H1 (cell line): ENCODE results near the gene C20orf202. TPM values are rescaled to one million over a fixed set of nuclear protein-coding genes. Genes with fewer than 3 reads are reported as not detected.

Experiments used
- CTCF ChIA-PET: fragments of 300-600 bp; sonication (Branson Sonifier 250); formaldehyde crosslinking; loops from one replicate; lab custom pipeline; 2021; ENCODE audit not compliant: partially characterized antibody; lab: Charles Lee
- POLR2A ChIA-PET: fragments of 300-600 bp; sonication (Branson Sonifier 250); formaldehyde crosslinking; loops from one replicate; lab custom pipeline; 2021; ENCODE audit warnings: inconsistent platforms; ENCODE audit not compliant: partially characterized antibody; lab: Charles Lee
- DNase-seq, 2 experiments: peaks; one replicate each; pipeline versions ENCODE4 v3.0.0 to v3.0.0-alpha.2; 2010 to 2022; ENCODE audit warnings: low spot score in 2 of 2, low read depth in 1 of 2, mixed read lengths in 1 of 2
- FAIRE-seq: peaks from 2 replicates; lab custom pipeline; 2011; peaks lifted over from hg19 to GRCh38; lab: Jason Lieb, UNC
- H2AFZ ChIP-seq: 2 replicates; pipeline ENCODE4 v1.8.1; 2012; ENCODE audit warnings: low read length, inconsistent platforms
- H2AK5ac ChIP-seq: 2 replicates; pipeline ENCODE4 v1.6.1; 2013; ENCODE audit warnings: low read depth, low read length
- H2BK120ac ChIP-seq: replicated peaks from 2 replicates; pipeline ENCODE3; 2013; ENCODE audit warnings: low read depth, low read length, inconsistent platforms
- H2BK12ac ChIP-seq: 2 replicates; pipeline ENCODE4 v1.6.1; 2013; ENCODE audit warnings: low read depth, low read length
- H2BK15ac ChIP-seq: 2 replicates; pipeline ENCODE4 v1.6.1; 2013; ENCODE audit warnings: low read length
- H2BK20ac ChIP-seq: 2 replicates; pipeline ENCODE4 v1.6.1; 2013; ENCODE audit warnings: low read length
- H2BK5ac ChIP-seq: 2 replicates; pipeline ENCODE4 v1.6.1; 2013; ENCODE audit warnings: low read depth, low read length
- H3K14ac ChIP-seq: 2 replicates; pipeline ENCODE4 v1.6.1; 2013; ENCODE audit warnings: inconsistent platforms; ENCODE audit not compliant: insufficient read length
- H3K18ac ChIP-seq: 2 replicates; pipeline ENCODE4 v1.6.1; 2013; ENCODE audit warnings: low read length; ENCODE audit errors: extremely low read depth
- H3K23ac ChIP-seq: 2 replicates; pipeline ENCODE4 v1.6.1; 2013; ENCODE audit warnings: inconsistent platforms; ENCODE audit not compliant: insufficient read length
- H3K23me2 ChIP-seq: 2 replicates; pipeline ENCODE4 v1.6.1; 2013; ENCODE audit warnings: low read depth, low read length
- H3K27ac ChIP-seq: 2 replicates; pipeline ENCODE4 v1.6.1; 2011; ENCODE audit warnings: low read depth, low read length, inconsistent platforms
- H3K27me3 ChIP-seq, 4 experiments: replicated peaks in 1 of 4; 1 replicate in 1 of 4; 2 replicates in 3 of 4; pipeline versions ENCODE4 v1.6.1 to v1.8.1; 2011 to 2013; ENCODE audit warnings: low read length in 3 of 4, mild to moderate bottlenecking in 3 of 4, inconsistent platforms in 2 of 4, mixed read lengths in 2 of 4, moderate library complexity in 1 of 4; ENCODE audit not compliant: control insufficient read depth in 3 of 4, insufficient read depth in 3 of 4; ENCODE audit errors: extremely low read depth in 1 of 4
- H3K36me3 ChIP-seq, 4 experiments: 2 replicates each; pipeline versions ENCODE4 v1.6.1 to v1.8.1; 2011 to 2013; ENCODE audit warnings: mild to moderate bottlenecking in 4 of 4, low read length in 3 of 4, moderate library complexity in 2 of 4, control low read depth in 1 of 4, inconsistent platforms in 1 of 4; ENCODE audit not compliant: insufficient read depth in 4 of 4, control insufficient read depth in 2 of 4
- H3K4ac ChIP-seq: replicated peaks from 2 replicates; pipeline ENCODE3; 2013; ENCODE audit warnings: low read length, low read depth, mixed read lengths, inconsistent platforms; ENCODE audit not compliant: insufficient read length
- H3K4me1 ChIP-seq, 4 experiments: replicated peaks in 1 of 4; 1 replicate in 1 of 4; 2 replicates in 3 of 4; pipeline versions ENCODE4 v1.6.1 to v1.8.1; 2011 to 2013; ENCODE audit warnings: low read length in 3 of 4, inconsistent platforms in 2 of 4, mixed read lengths in 1 of 4; ENCODE audit not compliant: insufficient read depth in 4 of 4, control insufficient read depth in 3 of 4
- H3K4me2 ChIP-seq, 2 experiments: 2 replicates each; pipeline versions ENCODE4 v1.6.1 to v1.8.1; 2011 to 2013; ENCODE audit warnings: low read depth in 2 of 2, low read length in 2 of 2, control low read depth in 1 of 2, inconsistent platforms in 1 of 2, mild to moderate bottlenecking in 1 of 2; ENCODE audit not compliant: insufficient read depth in 1 of 2
- H3K4me3 ChIP-seq, 4 experiments: fragments of 200-600, 300-600 bp in 1 of 4; sonication (generic), shearing (Covaris generic), sonication (Bioruptor Twin) in 1 of 4; 2 replicates each; pipeline versions ENCODE4 v1.5.1 to v1.8.1; 2011 to 2016; ENCODE audit warnings: low read length in 4 of 4, low read depth in 3 of 4, control low read depth in 2 of 4, inconsistent platforms in 2 of 4, mild to moderate bottlenecking in 2 of 4, mixed read lengths in 1 of 4, moderate library complexity in 1 of 4; ENCODE audit not compliant: insufficient read depth in 2 of 4; ENCODE audit errors: extremely low read depth in 1 of 4
- H3K56ac ChIP-seq: replicated peaks from 2 replicates; pipeline ENCODE3; 2013; ENCODE audit warnings: low read depth, mild to moderate bottlenecking, mixed read lengths, low read length, inconsistent platforms; ENCODE audit not compliant: insufficient read length
- H3K79me1 ChIP-seq: 2 replicates; pipeline ENCODE4 v1.6.1; 2013; ENCODE audit warnings: low read depth, low read length, control low read depth
- H3K79me2 ChIP-seq, 2 experiments: 2 replicates each; pipeline versions ENCODE4 v1.6.1 to v1.8.1; 2012 to 2013; ENCODE audit warnings: low read length in 2 of 2, mild to moderate bottlenecking in 2 of 2, inconsistent platforms in 1 of 2; ENCODE audit not compliant: insufficient read depth in 2 of 2, control insufficient read depth in 1 of 2
- H3K9ac ChIP-seq, 4 experiments: replicated peaks in 1 of 4; 1 replicate in 1 of 4; 2 replicates in 3 of 4; pipeline versions ENCODE4 v1.6.1 to v1.8.1; 2011 to 2013; ENCODE audit warnings: low read depth in 3 of 4, low read length in 3 of 4, control low read depth in 2 of 4, mild to moderate bottlenecking in 2 of 4, moderate library complexity in 2 of 4, inconsistent platforms in 1 of 4; ENCODE audit errors: extremely low read depth in 1 of 4
- H3K9me3 ChIP-seq, 2 experiments: 2 replicates each; pipeline versions ENCODE4 v1.6.1 to v1.8.1; 2012 to 2013; ENCODE audit warnings: mild to moderate bottlenecking in 2 of 2, moderate library complexity in 2 of 2, control low read depth in 1 of 2, inconsistent platforms in 1 of 2, low read depth in 1 of 2, low read length in 1 of 2, mixed read lengths in 1 of 2; ENCODE audit not compliant: insufficient read depth in 2 of 2
- H4K20me1 ChIP-seq, 2 experiments: replicated peaks in 1 of 2; 2 replicates each; pipeline versions ENCODE3 to v1.8.1; 2011 to 2013; ENCODE audit warnings: inconsistent platforms in 2 of 2, low read length in 2 of 2, mild to moderate bottlenecking in 1 of 2; ENCODE audit not compliant: insufficient read depth in 2 of 2, control insufficient read depth in 1 of 2
- H4K5ac ChIP-seq: 2 replicates; pipeline ENCODE4 v1.6.1; 2013; ENCODE audit warnings: low read length, low read depth, mixed read lengths, inconsistent platforms; ENCODE audit not compliant: insufficient read length
- H4K8ac ChIP-seq: 2 replicates; pipeline ENCODE4 v1.8.0; 2013; ENCODE audit warnings: mild to moderate bottlenecking, moderate library complexity, low read length, inconsistent platforms; ENCODE audit not compliant: insufficient read depth; ENCODE audit errors: extremely low read depth
- H4K91ac ChIP-seq: replicated peaks from 2 replicates; pipeline ENCODE3; 2013; ENCODE audit warnings: low read length, mixed read lengths, inconsistent platforms; ENCODE audit not compliant: insufficient read length
- BRCA1 ChIP-seq: IDR thresholded peaks from 2 replicates; pipeline ENCODE4 v1.6.1; 2012; ENCODE audit warnings: low read depth, low read length, improper control_type of control experiment
- CBX5 ChIP-seq: fragments of 300-800, 300-1000 bp; sonication (generic); IDR thresholded peaks from 2 replicates; pipeline ENCODE4 v1.7.1; 2016; ENCODE audit warnings: antibody characterized with exemption, low read length, low read depth
- CEBPB ChIP-seq: IDR thresholded peaks from 2 replicates; pipeline ENCODE4 v1.6.1; 2012; ENCODE audit warnings: low read depth, low read length
- E2F6 ChIP-seq: IDR thresholded peaks from 2 replicates; pipeline ENCODE4 v1.6.1; 2012; ENCODE audit warnings: inconsistent platforms
- EGR1 ChIP-seq: IDR thresholded peaks from 2 replicates; pipeline ENCODE4 v1.6.1; 2011; ENCODE audit warnings: low read depth, low read length, borderline replicate concordance
- KDM1A ChIP-seq: fragments of 200-600, 300-600 bp; sonication (generic); IDR thresholded peaks from 2 replicates; pipeline ENCODE4 v1.7.1; 2016; ENCODE audit warnings: mild to moderate bottlenecking, low read length, borderline replicate concordance
- POU5F1 ChIP-seq: IDR thresholded peaks from 2 replicates; pipeline ENCODE4 v1.6.1; 2011; ENCODE audit warnings: low read depth, mild to moderate bottlenecking, low read length, moderate library complexity
- RFX5 ChIP-seq: IDR thresholded peaks from 2 replicates; pipeline ENCODE4 v1.6.1; 2011; ENCODE audit warnings: low read depth, low read length, improper control_type of control experiment, borderline replicate concordance
- SP2 ChIP-seq: IDR thresholded peaks from 2 replicates; pipeline ENCODE4 v1.6.1; 2012; ENCODE audit warnings: mild to moderate bottlenecking, low read length, inconsistent platforms
- TEAD4 ChIP-seq: IDR thresholded peaks from 2 replicates; pipeline ENCODE4 v1.6.1; 2012; ENCODE audit warnings: low read depth, low read length, inconsistent platforms, mixed read lengths
- WGBS, 2 experiments: shearing (Covaris generic) in 1 of 2; methylation state at CpG; one replicate each; pipeline versions ENCODE4 v1.1.6 to v1.1.7; 2013 to 2015; ENCODE audit warnings: low lambda C conversion rate in 2 of 2, mixed read lengths in 2 of 2, inconsistent platforms in 1 of 2, low coverage in 1 of 2, missing lambda C conversion rate in 1 of 2; ENCODE audit not compliant: insufficient replicate concordance in 2 of 2, insufficient coverage in 1 of 2, insufficient read length in 1 of 2; ENCODE audit errors: extremely low coverage in 1 of 2, missing lambda C conversion rate in 1 of 2; 5-methylcytosine and 5-hydroxymethylcytosine counted together
- polyA plus RNA-seq, 7 experiments: library from polyadenylated mRNA; depleted of rRNA in 3 of 7; stranded (reverse) in 5 of 7; unstranded in 2 of 7; fragments of >200 nt in 5 of 7; fragments of 200-250 nt in 2 of 7; gene quantifications; 1 replicate in 5 of 7; 2 replicates in 1 of 7; 4 replicates in 1 of 7; pipeline versions ENCODE4 v1.2.1 to v1.2.3, GENCODE V29; 2011 to 2013; ENCODE audit warnings: missing spikeins in 2 of 7, mixed read lengths in 2 of 7
- total RNA-seq: library from RNA; stranded (reverse); fragmentation: NEBNext Ultra II Directional; extraction: Animal tissue kit (Norgen Biotek cat#: 25700); gene quantifications from 2 replicates; pipeline ENCODE4 v1.2.1, GENCODE V29; 2021
- TF ChIP-seq, protein P1 (sequence below): IDR thresholded peaks from 2 replicates; pipeline ENCODE4 v1.6.1; 2011; ENCODE audit warnings: low read length, improper control_type of control experiment

Gene C20orf202
- total and polyA plus RNA-seq, 2 of the 8 experiments (the other 6 are each of a cell fraction or from before 2014, with no cell fraction given) = 0.12 TPM; not detected in 1

- H4K8ac ChIP-seq = no peak overlapping the region
- ChIA-PET POLR2A (interaction anchor here (1.6 kb wide), 1 partner anchor 9 kb away, joined by 4 read pairs; no protein-coding TSS in a partner anchor), CTCF (interaction anchor here (1.1 to 11.9 kb wide), 4 partner anchors 20 to 204 kb away, joined by 3 to 101 read pairs (median 4); no protein-coding TSS in a partner anchor)
- H4K91ac ChIP-seq = no peak overlapping the region
- DNase-seq (peak in 1 of 2 experiments; percentile 23), FAIRE-seq (no peak)
- WGBS, 2 experiments = 87% methylated on average over 3 of the region's 3 CpGs; no CpG with 5 or more reads in 1 of the 2 experiments
- no peak overlapping the region for H2BK15ac ChIP-seq
- no peak overlapping the region for H3K4me2 ChIP-seq
- no peak overlapping the region for H2BK120ac ChIP-seq
- no peaks in the 10 kb centered on the region for H3K36me3 ChIP-seq
- no peak overlapping the region for H2BK12ac ChIP-seq
- peaks cover 0 to 6% (median 0%) of the 10 kb centered on the region in 4 experiments; a peak in 2 of 7 replicates for H3K4me1 ChIP-seq
- H2BK20ac ChIP-seq = no peak overlapping the region
- H3K56ac ChIP-seq = no peak overlapping the region
- H3K9ac ChIP-seq = no peak overlapping the region
- peaks cover 0 to under 1% (median 0%) of the 10 kb centered on the region in 4 experiments; a peak in 1 of 7 replicates for H3K27me3 ChIP-seq
- no peaks in the 10 kb centered on the region for H3K9me3 ChIP-seq
- H4K5ac ChIP-seq = no peak overlapping the region
- no peak overlapping the region for H3K23ac ChIP-seq
- H3K23me2 ChIP-seq = no peaks in the 10 kb centered on the region
- no peak overlapping the region for H3K27ac ChIP-seq
- no peak overlapping the region for H2AK5ac ChIP-seq
- no peak overlapping the region for H3K4ac ChIP-seq
- H4K20me1 ChIP-seq = no peaks in the 10 kb centered on the region
- no peaks in the 10 kb centered on the region for H3K79me1 ChIP-seq
- TF ChIP-seq SP2 (no peak), BRCA1 (no peak), KDM1A (no peak), POU5F1 (no peak), EGR1 (no peak), E2F6 (no peak), CEBPB (no peak), RFX5 (no peak), TEAD4 (no peak), CBX5 (no peak)
- TF ChIP-seq, protein P1, sequence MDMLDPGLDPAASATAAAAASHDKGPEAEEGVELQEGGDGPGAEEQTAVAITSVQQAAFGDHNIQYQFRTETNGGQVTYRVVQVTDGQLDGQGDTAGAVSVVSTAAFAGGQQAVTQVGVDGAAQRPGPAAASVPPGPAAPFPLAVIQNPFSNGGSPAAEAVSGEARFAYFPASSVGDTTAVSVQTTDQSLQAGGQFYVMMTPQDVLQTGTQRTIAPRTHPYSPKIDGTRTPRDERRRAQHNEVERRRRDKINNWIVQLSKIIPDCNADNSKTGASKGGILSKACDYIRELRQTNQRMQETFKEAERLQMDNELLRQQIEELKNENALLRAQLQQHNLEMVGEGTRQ = no peak
- no peak overlapping the region for H3K4me3 ChIP-seq
- H2AFZ ChIP-seq = 0 out of 2 replicates have a peak overlapping the region, but pooled peaks have one; percentile 9
- H2BK5ac ChIP-seq = no peak overlapping the region
- H3K18ac ChIP-seq = no peak overlapping the region
- no peak overlapping the region for H3K14ac ChIP-seq
- no peaks in the 10 kb centered on the region for H3K79me2 ChIP-seq
These were observed 4.1 kb downstream of the C20orf202 start for GRCh38 chr20:1207293-1207878.
